ENCODE results near the gene LTBP2.

- TF ChIP-seq CTCF (conservative IDR thresholded peaks at IDR 0.05), result no peak
- TF ChIP-seq EZH2 (IDR thresholded peaks at IDR 0.05; ENCODE audit: low read depth), result no peak
Observed at GRCh38 chr14:74647678-74648461, 35.8 kb upstream of the LTBP2 start.

Measured in PC-9 (cell line).